Measurements from ENCODE around the gene SNTG2.

SNTG2 gene

DNA sequence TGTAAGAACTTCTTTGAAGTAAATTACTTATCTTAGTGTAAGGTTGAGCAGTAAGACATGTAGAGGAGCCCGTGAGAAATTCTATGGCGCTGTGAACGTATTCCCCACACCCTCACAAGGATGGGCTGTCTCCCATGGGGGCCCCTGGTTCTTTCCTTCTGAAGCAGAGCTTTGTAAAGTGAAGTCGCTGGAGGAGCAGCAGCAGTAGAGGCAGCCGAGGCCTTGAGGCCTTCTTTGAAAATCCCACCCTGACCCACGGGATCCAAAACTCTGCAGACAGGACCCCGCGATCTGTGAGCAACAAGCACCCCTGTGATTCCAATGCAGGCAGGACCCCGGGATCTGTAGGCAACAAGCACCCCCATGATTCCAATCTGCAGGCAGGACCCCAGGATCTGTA is 23.8 kb upstream of the SNTG2 start:
- DNase-seq (ENCODE audit: low spot score) = no peak

DNA sequence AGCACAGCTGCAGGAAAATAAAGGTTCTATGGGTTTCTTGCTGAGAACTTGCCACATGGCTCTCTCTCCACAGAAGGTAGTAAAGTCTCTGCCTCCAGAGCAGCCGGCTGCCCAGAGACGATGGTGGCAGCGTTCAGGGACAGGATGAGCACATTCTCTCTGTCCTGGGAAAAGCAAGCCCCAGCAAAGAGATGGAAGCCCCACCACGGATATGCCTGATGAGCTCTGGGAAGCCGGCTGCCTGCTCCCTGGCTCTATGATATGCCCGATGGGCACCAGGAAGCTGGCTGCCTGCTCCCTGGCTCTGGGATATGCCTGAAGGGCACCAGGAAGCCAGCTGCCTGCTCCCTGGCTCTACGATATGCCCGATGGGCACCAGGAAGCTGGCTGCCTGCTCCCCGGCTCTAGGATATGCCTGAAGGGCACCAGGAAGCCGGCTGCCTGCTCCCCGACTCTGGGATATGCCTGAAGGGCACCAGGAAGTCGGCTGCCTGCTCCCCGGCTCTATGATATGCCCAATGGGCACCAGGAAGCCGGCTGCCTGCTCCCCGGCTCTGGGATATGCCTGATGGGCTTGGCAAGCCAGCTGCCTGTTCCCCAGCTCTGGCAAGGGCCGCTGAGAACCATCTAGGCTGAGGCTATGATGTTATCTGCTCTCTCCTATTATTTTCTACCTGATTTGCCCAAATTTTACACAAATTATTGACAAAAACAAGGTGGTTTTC is 21.5 kb upstream of the SNTG2 start:
- no peak for DNase-seq (ENCODE audit: low spot score)

DNA sequence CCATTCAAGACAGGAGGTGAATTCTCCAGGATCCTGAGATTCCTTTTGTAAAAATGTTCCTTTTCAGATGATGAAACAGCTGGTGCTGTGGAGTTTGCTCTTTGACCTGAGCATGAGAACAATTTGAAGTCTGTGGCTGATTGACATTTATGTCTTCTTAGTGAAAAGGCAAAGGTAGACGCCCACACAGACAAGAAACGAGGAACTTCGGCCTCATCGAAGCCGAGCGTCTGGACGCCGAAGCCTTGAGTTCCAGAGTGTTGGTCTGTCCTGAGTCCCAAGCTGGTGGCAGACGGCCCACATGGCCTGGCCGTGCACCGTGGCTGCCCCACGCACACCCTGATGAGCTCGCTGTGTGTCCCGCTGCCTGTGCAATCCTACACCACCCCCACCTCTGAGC is 20.7 kb upstream of the SNTG2 start:
- no peak for DNase-seq (ENCODE audit: low spot score)

DNA sequence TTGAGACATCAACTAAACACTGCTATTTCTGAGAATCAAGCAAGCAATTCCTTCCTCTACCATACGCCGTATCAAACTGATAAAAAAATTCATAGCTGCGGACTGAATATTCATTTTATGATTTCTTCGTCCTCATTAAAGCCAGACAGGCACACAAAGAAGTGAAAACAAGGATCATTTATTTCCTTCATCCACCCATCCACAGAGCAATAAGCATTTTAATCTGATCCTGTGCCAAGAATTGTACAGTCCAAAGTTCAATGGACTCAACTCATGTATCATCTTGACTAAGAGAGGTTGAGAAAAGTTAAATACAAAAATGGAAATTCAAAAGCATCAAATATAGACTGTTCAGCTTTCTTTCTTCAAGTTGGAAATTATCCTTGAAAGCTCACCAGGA is 19.7 kb upstream of the SNTG2 start:
- DNase-seq (ENCODE audit: low spot score) = no peak

DNA sequence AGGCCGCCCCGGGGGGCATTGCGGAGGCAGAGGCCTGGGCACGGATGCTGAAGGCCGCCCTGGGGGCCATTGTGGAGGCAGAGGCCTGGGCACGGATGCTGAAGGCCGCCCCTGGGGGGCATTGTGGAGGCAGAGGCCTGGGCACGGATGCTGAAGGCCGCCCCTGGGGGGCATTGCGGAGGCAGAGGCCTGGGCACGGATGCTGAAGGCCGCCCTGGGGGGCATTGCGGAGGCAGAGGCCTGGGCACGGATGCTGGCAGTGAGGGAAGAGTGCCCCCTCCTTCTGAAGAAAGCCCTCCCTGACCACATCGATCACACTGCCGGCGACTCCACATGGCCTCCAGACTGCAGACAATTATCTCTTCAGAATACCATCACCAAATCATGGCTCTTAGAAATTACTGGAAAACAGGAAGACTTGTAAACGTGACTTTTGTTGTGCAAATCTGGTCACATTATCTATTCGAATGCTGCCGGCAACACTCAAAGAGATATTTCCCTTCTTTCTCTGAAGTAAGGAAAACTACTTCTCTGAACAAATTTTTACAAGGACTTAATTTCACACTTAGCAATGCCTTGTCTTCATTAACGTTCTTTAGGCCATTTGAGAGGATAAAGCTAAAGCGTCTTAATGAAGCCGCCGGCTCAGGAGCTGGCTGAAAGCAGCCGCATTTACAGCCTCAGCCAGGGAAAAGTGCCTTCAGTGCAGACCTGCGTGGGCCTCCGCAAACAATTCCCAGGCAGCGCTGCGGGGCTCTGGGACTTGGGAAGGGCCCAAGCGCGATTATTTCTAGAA is 18.1 kb upstream of the SNTG2 start:
- no peak for DNase-seq (ENCODE audit: low spot score)

DNA sequence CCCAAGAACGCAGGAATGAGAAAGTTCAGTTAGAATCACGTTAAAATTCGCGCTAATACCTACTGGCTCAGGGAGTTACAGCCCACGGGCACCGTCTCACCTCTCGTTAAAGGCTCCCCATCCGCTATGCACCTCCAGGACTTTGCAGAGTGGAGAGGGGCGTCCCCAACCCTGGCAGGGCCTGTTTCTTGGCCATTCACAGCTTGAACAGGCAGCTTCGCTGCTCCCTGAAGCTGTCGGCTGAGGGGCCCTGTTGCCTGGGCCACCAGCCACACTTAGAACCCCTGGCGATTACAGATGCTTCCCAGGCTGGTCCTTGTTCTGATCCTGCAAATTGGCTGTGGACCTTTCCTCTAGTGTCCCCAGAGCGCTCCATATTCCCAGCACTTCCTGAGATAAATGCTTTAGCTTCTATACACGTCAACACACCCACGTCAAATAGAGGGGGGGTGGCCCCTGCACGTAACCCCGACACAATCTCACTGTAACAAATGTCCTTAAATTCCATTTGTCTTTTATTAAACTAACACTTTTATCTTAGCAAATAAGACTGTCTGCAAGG is 16.8 kb upstream of the SNTG2 start:
- DNase-seq (ENCODE audit: low spot score) = no peak

DNA sequence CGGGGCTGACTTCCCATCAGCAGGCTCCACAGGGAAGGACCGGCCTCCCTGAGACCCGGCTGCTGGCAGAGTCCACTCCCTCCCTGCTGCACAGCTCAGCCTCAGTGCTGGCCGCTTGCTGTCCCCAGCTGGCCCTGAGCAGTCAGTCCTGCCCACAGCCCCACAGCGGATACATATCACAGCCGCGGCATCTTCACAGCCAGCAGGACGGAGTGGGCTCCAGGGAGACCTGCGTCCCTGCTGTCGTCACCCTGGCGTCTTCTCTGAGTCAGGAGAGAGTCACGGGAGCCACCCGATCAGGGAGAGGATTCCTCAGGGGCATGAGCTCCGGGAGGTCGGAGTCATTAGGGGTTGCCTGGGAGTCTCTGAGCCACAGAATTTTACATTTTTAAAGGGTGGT is 13.1 kb upstream of the SNTG2 start:
- no peak for DNase-seq (ENCODE audit: low spot score)

DNA sequence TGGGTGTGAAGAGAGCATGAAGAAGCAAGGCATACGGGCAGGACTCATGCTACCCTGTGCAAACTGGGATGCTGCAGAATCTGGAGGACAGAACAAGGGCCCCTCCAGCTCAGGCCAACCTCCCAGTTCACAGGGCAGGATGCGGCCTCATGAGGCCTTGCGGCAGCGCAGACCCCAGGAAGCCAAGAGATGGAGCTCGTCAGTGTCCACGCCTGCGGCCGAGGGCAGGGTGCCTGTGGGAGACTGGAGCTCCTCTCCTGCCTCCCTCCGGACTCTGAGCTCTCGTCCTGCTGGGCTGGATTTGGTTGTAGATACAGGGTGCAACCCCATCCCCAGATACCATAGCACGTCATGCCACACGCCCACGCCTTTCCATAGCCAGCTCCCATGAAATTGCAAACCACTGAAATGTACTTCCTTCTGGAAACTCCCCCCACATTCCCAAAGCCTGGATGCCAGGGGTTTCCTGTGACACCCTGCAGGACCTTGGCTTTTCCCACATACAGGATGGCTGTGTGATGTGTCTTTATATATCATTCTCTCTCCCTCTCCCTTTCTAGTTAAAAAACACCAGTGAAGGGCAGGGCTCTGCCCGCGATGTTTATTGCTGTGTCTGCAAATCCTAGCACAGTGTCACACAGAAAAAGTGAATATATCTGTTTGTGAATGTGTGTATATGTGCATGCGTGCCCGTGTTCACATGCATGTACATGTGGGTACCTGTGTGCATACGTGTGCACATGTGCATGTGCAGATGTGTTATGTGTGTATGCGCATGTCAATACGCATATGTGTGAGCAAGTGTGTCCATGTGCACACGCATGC is 12.3 kb upstream of the SNTG2 start:
- no peak for DNase-seq (ENCODE audit: low spot score)

DNA sequence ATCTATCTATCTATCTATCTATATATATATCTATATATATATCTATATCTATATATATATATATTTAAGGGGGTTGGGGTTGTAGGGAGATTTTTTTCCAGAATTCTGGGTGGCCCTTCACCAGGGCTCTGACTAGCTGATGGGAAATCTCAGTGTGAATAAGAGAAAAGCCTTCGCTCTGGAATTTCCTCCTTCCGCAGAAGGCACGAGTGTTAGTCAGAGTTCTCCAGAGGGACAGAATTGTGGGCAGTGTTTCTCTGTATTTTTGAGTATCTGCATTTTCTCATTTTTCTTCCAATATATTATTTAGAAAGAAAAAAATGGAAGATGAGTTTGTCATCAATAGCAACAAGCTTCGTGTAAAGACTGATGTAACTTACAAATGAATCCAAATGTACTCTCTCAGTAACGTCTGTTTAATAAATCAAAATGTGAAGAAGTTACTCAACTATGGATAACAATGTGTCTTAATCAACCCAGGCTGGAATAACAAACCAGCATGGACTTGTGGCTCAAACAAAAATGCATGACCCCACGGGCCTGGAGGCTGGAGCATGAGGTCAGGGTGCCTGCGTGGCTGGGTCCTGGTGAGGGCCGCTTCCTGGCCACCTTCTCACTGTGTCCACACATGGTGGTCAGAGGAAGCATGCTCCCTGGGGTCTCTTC is 10.6 kb upstream of the SNTG2 start:
- no peak for DNase-seq (ENCODE audit: low spot score)

DNA sequence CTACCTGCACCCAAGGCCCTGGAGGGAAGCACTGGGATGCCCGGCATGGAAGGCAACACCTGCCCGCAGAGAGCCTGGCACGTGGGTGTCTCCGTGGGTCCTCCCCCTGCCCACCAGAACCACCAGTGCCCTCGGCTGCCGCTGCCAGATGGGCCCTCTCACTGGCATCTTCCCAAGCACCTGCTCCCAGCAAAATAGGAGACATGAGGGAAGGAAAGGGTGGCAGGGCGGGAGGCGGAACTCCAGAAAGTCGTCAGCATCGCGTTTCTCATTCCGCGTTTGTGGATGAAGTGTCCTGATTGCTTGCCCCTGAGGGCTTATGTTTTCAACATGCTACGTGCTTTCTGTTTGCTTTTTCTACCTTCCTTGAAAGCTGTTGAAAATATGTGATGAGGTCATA is 8.8 kb upstream of the SNTG2 start:
- DNase-seq (ENCODE audit: low spot score) = no peak

DNA sequence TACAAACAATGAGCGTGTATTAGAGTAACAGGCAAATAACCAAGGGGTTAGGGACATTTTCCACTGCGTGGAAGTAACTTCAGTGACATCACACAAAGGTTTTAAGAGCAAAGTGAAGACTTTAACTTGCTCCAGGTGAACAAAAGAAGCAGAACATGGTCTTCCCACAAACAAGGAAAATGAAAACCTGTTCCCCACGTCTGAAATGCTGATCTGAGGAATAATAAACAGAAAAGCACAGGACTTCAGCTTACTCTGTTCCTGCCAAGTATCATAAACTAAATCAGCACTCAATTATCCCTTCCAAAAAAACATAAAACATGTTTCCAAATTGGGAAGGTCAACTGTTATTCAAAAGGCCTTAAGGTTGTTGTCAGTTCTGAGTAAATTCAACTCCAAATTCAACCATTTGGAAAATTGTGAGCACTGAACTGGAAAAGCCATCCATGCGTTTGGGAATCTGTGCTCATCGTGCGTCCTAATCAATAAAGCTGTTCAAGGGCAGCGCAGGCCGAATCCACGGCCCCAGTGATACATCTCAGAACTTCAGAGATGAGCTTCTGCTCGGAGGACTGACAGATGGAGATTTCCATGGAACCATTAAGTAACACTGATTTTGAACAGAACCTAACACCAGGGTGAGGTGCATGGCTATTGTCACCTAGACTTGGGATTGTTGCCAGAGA is 7.7 kb upstream of the SNTG2 start:
- no peak for DNase-seq (ENCODE audit: low spot score)

DNA sequence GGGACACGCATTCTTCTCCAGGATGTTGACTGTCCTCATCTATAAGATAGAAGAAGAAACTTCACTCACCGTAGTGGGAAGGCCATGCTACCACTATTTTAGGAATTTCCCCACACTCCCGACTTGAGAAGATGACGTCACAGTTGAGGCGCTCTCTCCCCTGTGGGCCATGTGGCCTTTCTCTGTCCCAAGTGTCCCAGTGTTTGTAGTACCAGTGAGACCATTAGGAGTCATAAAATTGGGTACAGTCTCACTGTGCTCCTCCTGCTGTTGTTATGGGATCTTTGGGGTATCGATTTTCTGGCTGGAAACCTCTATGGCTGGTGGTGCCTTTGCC is 7.2 kb upstream of the SNTG2 start:
- no peak for DNase-seq (ENCODE audit: low spot score)

DNA sequence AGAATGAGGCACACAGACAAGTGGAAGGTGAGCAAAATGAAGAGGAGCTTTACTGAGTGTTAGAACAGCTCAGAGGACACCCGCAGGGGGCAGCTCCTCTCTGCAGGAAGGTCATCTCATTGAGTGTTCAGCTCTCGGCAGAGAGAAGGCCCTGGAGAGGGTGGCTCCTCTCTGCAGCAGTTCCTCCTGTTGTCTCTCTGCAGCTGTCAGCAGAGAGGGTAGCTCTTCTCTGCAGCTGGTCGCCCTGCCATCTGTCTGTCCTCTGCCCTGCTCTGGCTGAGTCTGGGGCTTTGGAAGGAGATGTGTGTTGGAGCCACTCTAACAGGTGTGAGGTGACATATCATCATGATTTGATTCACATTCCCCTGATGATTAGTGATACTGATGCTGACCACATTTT is 6.8 kb upstream of the SNTG2 start:
- no peak for DNase-seq (ENCODE audit: low spot score)

DNA sequence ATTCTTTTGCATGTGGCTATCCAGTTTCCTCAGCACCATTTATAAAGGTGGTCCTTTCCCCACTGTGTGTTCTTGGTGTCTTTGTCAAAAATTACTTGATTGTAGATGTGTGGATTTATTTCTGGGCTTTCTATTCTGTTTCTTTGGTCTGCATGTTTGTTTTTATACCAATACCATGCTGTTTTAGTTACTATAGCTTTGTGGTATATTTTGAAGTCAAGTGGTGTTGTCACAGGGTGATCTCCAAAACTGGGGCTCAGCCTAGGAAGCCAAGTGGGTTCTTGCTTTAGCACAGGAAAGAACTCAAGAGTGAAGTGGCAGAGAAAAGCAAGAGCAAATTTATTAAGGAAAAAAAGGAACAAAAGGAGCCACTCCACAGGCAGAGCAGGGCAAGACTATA is 6.0 kb upstream of the SNTG2 start:
- no peak for DNase-seq (ENCODE audit: low spot score)

DNA sequence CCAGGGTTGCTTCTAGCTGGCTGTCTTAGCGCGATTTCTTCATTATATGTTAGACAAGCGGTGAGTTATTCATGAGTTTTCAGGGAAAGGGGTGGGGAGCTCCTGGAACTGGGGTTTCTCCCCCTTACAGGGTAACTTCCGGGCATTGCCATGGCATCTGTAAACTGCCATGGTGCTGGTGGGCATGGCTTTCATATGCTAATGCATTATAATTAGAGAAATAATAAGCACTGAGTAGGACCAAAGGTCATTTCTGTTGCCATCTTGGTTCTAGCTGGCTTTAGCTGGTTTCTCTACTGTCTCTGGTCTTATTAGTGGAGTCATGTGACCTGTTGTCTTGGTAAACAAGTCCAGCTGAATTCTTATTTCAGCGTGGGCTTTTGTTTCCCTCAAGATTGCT is 5.5 kb upstream of the SNTG2 start:
- no peak for DNase-seq (ENCODE audit: low spot score)

DNA sequence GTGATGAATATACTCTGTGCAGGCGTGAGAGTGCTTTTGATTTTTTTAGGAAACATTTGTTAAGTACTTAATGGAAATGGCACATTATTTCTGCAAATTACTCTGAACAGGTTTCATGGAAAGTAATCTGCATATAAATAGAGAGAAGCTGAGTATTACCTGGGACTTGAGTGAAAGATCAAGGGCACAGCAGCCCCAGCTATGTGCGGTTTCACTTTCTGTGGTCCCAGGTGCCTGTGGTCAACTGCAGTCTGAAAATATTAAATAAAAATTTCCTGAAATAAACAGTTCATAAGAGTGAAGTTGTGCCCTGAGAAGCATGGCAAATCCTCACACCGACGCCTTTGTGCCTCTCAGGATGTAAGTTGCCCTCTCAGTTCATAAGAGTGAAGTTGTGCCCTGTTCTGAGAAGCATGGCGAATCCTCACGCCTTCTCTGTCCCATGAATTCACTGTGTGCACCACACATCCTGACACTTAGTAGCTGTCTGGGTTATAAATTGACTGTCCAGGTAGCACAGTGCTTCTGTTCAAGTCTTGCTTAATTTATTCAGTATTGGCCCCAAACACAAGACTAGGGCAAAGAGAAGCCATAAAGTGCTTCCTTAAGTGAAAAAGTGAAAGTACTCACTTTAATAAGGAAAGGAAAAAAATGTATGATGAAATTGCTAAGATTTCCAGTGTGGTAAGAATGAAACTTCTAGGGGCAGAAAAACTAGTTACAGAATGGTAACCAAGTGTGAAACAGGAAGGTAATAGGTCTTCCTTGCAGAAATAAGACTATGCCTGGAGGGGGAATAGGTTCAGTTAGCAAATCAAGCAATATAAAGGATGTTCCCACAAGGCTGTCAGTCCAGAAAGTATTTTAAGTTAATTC is 4.3 kb upstream of the SNTG2 start:
- no peak for DNase-seq (ENCODE audit: low spot score)

DNA sequence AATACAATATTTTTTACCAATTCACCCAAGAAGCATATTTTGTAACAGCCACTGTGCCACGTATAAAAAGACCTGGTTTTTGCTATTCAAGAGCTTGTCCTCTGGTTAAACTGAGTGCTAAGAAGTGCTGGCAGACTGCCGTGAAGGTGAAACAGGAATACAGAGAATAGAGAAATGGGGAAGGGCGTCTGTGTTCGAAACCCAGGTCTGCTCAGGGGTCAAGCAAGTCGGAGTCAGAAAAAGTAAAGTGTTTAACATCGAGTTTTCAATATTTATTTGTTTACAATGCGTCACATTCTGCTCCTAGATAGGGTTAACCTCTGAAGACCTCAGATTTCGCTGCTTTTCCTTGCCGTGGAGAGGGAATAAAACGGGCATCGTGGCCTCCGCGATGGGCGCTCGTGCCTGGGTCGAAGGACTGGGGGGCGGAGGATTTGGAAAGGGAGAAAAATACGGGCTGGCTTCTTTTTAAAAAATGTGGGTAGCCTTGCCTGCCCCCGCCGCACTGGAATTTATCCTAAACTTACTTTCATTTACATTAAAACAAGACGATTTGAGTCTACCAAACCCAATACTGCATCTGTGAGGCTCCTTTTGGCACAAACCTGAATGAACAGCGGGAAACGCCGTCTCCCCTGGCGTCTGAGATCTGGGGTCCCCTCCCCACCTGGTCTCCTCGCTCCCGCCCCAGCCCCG is 1.1 kb upstream of the SNTG2 start:
- no peak for DNase-seq (ENCODE audit: low spot score)

DNA sequence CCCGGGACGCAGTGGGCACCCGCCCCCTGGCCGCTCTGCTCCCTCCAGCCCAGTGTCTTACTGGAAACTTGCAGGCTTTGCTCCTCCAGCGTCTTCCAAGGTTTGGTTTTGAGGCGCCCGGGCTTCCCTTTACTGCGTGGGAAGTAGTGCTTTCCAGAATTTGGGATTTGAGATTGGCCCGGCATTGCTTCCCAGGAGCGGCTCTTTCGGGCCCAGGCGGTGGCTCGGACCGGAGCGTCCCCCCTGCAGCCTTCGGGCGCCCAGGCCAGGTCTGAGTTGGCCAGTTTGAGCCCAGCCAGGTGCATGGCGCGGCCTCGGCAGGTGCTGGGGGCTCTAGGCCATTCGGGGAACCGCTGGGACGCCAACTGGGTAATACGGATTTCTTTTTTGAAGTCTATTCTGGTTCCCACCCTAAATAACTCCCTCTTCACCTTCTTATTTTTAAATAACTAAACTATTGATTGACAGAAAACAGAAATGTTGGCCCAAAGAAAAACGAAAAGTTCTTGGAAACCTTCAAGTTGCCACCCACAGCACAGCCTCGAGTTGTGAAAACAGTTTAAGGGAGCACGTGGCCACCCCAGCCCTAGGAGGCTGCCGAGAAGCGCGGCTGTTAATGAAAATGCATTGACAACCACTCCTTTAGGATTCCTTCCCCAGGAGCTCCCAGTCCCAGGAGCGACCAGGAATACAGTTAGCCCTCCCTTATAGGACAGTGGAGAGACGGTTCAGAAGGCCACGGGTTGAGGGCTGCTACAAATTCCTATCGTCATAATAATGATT is 766 bp downstream of the SNTG2 start:
- DNase-seq (ENCODE audit: low spot score) = no peak

DNA sequence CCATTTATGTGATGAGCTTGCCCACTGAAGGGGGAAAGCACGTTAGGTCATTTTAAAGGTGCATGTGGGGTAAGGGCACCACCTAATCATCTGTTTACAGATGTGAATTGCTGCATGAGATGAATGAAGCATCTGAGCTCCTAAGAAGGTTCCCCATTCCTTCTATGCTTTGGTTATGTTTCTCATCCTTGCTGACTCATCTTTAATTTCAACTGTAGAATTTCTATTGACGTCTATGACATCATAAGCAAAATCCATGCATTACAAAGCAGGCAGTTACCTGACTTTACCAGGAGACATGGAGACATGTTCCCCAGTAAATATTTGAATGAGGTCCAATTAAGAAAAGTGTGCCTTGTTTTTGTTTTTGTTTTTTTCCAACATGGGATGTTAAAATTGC is 2.8 kb downstream of the SNTG2 start:
- no peak for DNase-seq (ENCODE audit: low spot score)

Measured in Ammon's horn (tissue), 1 donor.